MCF 10A (cell line): Measurements from ENCODE around the gene NIT1. TPM values are rescaled to one million over a fixed set of nuclear protein-coding genes. Genes with fewer than 3 reads are reported as not detected.
A peak's percentile ranks its signal among the peaks of the same experiment; 100 is the strongest.

Experiments used
- BruUV-seq: library from RNA; stranded (reverse); fragments of 400-500 nt; replicated peaks from 2 replicates; lab custom pipeline; 2021; lab: Mats Ljungman, UMichigan
- CTCF ChIA-PET: fragments of 300-600 bp; sonication (Branson Sonifier 250); formaldehyde crosslinking; extraction: SDS; loops from one replicate; lab custom pipeline; 2021; ENCODE audit warnings: antibody characterized with exemption, inconsistent platforms; lab: Yijun Ruan, JAX
- POLR2A ChIA-PET: fragments of 300-600, 350-650 bp; sonication (Branson Sonifier 250); formaldehyde crosslinking; extraction: SDS; loops from one replicate; lab custom pipeline; 2020; ENCODE audit warnings: antibody characterized with exemption, inconsistent platforms; lab: Yijun Ruan, JAX
- DNase-seq: peaks from one replicate; pipeline ENCODE4 v3.0.0-alpha.2; 2018; ENCODE audit not compliant: unreplicated experiment
- H3K27ac Mint-ChIP-seq: one replicate; pipeline ENCODE4 v1.8.0; 2022; ENCODE audit warnings: mild to moderate bottlenecking, low read depth, mixed read lengths; ENCODE audit not compliant: unreplicated experiment
- H3K27me3 Mint-ChIP-seq: one replicate; pipeline ENCODE4 v1.8.0; 2022; ENCODE audit warnings: mixed read lengths; ENCODE audit not compliant: insufficient read depth, unreplicated experiment
- H3K36me3 Mint-ChIP-seq: one replicate; pipeline ENCODE4 v1.8.0; 2022; ENCODE audit warnings: mild to moderate bottlenecking, moderate library complexity, mixed read lengths; ENCODE audit not compliant: insufficient read depth, unreplicated experiment
- H3K4me1 Mint-ChIP-seq: one replicate; pipeline ENCODE4 v1.8.0; 2022; ENCODE audit warnings: mixed read lengths; ENCODE audit not compliant: insufficient read depth, unreplicated experiment
- H3K4me3 Mint-ChIP-seq: one replicate; pipeline ENCODE4 v1.8.0; 2022; ENCODE audit warnings: mild to moderate bottlenecking, moderate library complexity, mixed read lengths; ENCODE audit not compliant: unreplicated experiment
- H3K9me3 Mint-ChIP-seq: one replicate; pipeline ENCODE4 v1.8.0; 2022; ENCODE audit warnings: mixed read lengths; ENCODE audit not compliant: unreplicated experiment
- intact Hi-C: fragments of 100-400 bp; cut with micrococcal nuclease; formaldehyde crosslinking; loops from 2 replicates; pipeline ENCODE4 v1.14.1; 2022
- total RNA-seq: library from RNA; stranded (reverse); gene quantifications from 2 replicates; pipeline ENCODE4 v1.2.3, GENCODE V29; 2022
- TF ChIP-seq, protein P1 (sequence below): fragments of 200-600 bp; IDR thresholded peaks from one replicate; pipeline ENCODE4 v1.8.0; 2022; ENCODE audit warnings: antibody characterized with exemption, mild to moderate bottlenecking; ENCODE audit not compliant: unreplicated experiment

The NIT1 gene
- total RNA-seq, 1 experiment from 2014 or later: 73.4 TPM

GRCh38 chr1:161111117-161111516 lies 6.8 kb upstream of the NIT1 start:
- no TSS peak for BruUV-seq
- Mint-ChIP-seq H3K4me1 (peaks cover 45% of the 10 kb centered on the region), H3K4me3 (no peak overlapping the region), H3K27ac (peak overlapping the region; percentile 21), H3K27me3 (no peaks in the 10 kb centered on the region), H3K36me3 (peaks cover 47% of the 10 kb centered on the region), H3K9me3 (no peaks in the 10 kb centered on the region)
- ChIA-PET POLR2A (interaction anchor here (3.0 kb wide), 1 partner anchor 36 kb away, joined by 9 read pairs; no protein-coding TSS in a partner anchor), CTCF (interaction anchor here (0.7 kb wide), 1 partner anchor 29 kb away, joined by 4 read pairs; no protein-coding TSS in a partner anchor)
- DNase-seq: no peak
- TF ChIP-seq, protein P1, sequence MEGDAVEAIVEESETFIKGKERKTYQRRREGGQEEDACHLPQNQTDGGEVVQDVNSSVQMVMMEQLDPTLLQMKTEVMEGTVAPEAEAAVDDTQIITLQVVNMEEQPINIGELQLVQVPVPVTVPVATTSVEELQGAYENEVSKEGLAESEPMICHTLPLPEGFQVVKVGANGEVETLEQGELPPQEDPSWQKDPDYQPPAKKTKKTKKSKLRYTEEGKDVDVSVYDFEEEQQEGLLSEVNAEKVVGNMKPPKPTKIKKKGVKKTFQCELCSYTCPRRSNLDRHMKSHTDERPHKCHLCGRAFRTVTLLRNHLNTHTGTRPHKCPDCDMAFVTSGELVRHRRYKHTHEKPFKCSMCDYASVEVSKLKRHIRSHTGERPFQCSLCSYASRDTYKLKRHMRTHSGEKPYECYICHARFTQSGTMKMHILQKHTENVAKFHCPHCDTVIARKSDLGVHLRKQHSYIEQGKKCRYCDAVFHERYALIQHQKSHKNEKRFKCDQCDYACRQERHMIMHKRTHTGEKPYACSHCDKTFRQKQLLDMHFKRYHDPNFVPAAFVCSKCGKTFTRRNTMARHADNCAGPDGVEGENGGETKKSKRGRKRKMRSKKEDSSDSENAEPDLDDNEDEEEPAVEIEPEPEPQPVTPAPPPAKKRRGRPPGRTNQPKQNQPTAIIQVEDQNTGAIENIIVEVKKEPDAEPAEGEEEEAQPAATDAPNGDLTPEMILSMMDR: no peak
- intact Hi-C loops: no loop called here

GRCh38 chr1:161111527-161111926 lies 6.4 kb upstream of the NIT1 start:
- ChIA-PET POLR2A (interaction anchor here (0.6 to 3.0 kb wide), 6 partner anchors 10 to 921 kb away, joined by 3 to 10 read pairs (median 6); partner anchors contain the start of gene F11R), CTCF (interaction anchor here (0.7 to 3.0 kb wide), 7 partner anchors 10 to 115 kb away, joined by 3 to 11 read pairs (median 5); partner anchors contain the start of gene KLHDC9)
- TF ChIP-seq, protein P1: no peak
- Mint-ChIP-seq H3K9me3 (no peaks in the 10 kb centered on the region), H3K36me3 (peaks cover 43% of the 10 kb centered on the region), H3K27me3 (no peaks in the 10 kb centered on the region), H3K4me3 (no peak overlapping the region), H3K27ac (peak overlapping the region; percentile 21), H3K4me1 (peaks cover 44% of the 10 kb centered on the region)
- no TSS peak for BruUV-seq
- DNase-seq: no peak
- intact Hi-C loops: no loop called here

- intact Hi-C loops: no loop called here
- Mint-ChIP-seq H3K27me3 (no peaks in the 10 kb centered on the region), H3K4me3 (no peak overlapping the region), H3K4me1 (peaks cover 45% of the 10 kb centered on the region), H3K27ac (peak overlapping the region; percentile 2), H3K9me3 (no peaks in the 10 kb centered on the region), H3K36me3 (peaks cover 48% of the 10 kb centered on the region)
- no TSS peak for BruUV-seq
- CTCF ChIA-PET: interaction anchor here (0.6 to 4.6 kb wide), 8 partner anchors 9 to 122 kb away, joined by 3 to 30 read pairs (median 4); partner anchors contain the start of gene KLHDC9
- POLR2A ChIA-PET: interaction anchor here (0.9 to 6.9 kb wide), 12 partner anchors 8 to 94 kb away, joined by 3 to 112 read pairs (median 4); partner anchors contain the start of genes DEDD, F11R, PPOX and UFC1
- DNase-seq: no peak
- TF ChIP-seq, protein P1: no peak
Measured at GRCh38 chr1:161113915-161114314, 4.0 kb upstream of the NIT1 start.

DNA sequence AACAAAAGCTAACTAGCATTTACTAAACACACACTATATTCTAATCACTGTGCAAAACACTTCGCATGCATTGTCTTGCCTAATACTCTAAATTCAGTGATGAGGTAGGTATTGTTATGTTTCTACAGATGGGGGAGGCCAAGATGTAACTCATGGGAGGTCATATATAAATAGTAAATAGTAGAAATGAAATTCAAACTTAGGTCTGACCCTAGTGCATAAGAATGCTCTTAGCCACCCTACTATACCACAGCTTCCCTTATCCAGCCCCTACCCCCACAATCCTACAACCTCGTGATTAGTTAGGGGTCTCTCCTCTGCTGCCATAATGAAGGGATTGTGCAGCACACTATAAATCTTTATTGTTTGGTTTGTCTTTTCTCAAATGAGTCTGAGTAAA lies 3.3 kb upstream of the NIT1 start:
- TF ChIP-seq, protein P1: no peak
- intact Hi-C loops: no loop called here
- H3K4me1 Mint-ChIP-seq: peaks cover 48% of the 10 kb centered on the region
- H3K27ac Mint-ChIP-seq: peak overlapping the region; percentile 88
- ChIA-PET CTCF (interaction anchor here (0.6 to 4.6 kb wide), 9 partner anchors 10 to 123 kb away, joined by 3 to 30 read pairs (median 3); partner anchors contain the start of gene KLHDC9), POLR2A (interaction anchor here (0.6 to 6.9 kb wide), 12 partner anchors 9 to 98 kb away, joined by 3 to 112 read pairs (median 4); partner anchors contain the start of genes B4GALT3, F11R, PPOX and TSTD1)
- H3K4me3 Mint-ChIP-seq: no peak overlapping the region
- H3K27me3 Mint-ChIP-seq: no peaks in the 10 kb centered on the region
- no peak for DNase-seq
- no peaks in the 10 kb centered on the region for H3K9me3 Mint-ChIP-seq
- H3K36me3 Mint-ChIP-seq: peaks cover 43% of the 10 kb centered on the region
- no TSS peak for BruUV-seq
